HCT116 (cell line): Measurements from ENCODE around the gene ELAVL3. TPM values are rescaled to one million over a fixed set of nuclear protein-coding genes. Genes with fewer than 3 reads are reported as not detected.

Source experiments
- ATAC-seq: fragments of 200-7000 bp; cut with Tn5 transposase; 2 replicates; pipeline ENCODE4 v1.9.1; 2020; ENCODE audit warnings: mild to moderate bottlenecking, moderate library complexity
- BruUV-seq: library from RNA; stranded (reverse); fragments of 400-500 nt; replicated peaks from 2 replicates; lab custom pipeline; 2021; lab: Mats Ljungman, UMichigan
- CTCF ChIA-PET: fragments of 300-600 bp; sonication (Branson Sonifier 250); formaldehyde crosslinking; loops from one replicate; lab custom pipeline; 2021; ENCODE audit warnings: antibody characterized with exemption; lab: Charles Lee
- POLR2A ChIA-PET: fragments of 300-600, 350-600 bp; sonication (Branson Sonifier 250); formaldehyde crosslinking; loops from one replicate; lab custom pipeline; 2021; ENCODE audit warnings: antibody characterized with exemption; lab: Charles Lee
- RAD21 ChIA-PET, 2 experiments: fragments of 300-600 bp; sonication (Branson Sonifier 250); formaldehyde crosslinking; loops; one replicate each; lab custom pipeline; 2023; ENCODE audit warnings: low total read pairs in 2 of 2; ENCODE audit not compliant: uncharacterized antibody in 2 of 2, unreplicated experiment in 2 of 2, low non-redundant PET in 1 of 2; lab: Charles Lee
- DNase-seq: peaks from one replicate; pipeline ENCODE4 v3.0.0-alpha.2; 2010; ENCODE audit warnings: low read depth, low spot score
- H2AFZ ChIP-seq: fragments of 200-600 bp; shearing (Covaris generic), sonication (generic); 2 replicates; pipeline ENCODE4 v1.6.1; 2017; ENCODE audit warnings: low read depth, mixed run types, mixed read lengths, antibody characterized with exemption, low read length; ENCODE audit not compliant: poor library complexity, severe bottlenecking
- H3K27ac ChIP-seq: 2 replicates; pipeline ENCODE4 v1.5.1; 2012; ENCODE audit warnings: low read depth, low read length
- H3K27me3 ChIP-seq: fragments of 200-600 bp; sonication (generic); 2 replicates; pipeline ENCODE4 v1.6.1; 2016; ENCODE audit warnings: mixed run types, low read length, mixed read lengths; ENCODE audit not compliant: insufficient read depth
- H3K36me3 ChIP-seq, 2 experiments: fragments of 200-500 bp in 1 of 2; fragments of 200-600 bp in 1 of 2; sonication (Bioruptor generic) in 1 of 2; sonication (generic) in 1 of 2; 2 replicates each; pipeline versions ENCODE4 v1.5.1 to v1.6.1; 2014 to 2016; ENCODE audit warnings: low read length in 2 of 2, inconsistent platforms in 1 of 2, mixed read lengths in 1 of 2, mixed run types in 1 of 2; ENCODE audit not compliant: insufficient read depth in 2 of 2, control insufficient read depth in 1 of 2
- H3K4me1 ChIP-seq, 2 experiments: fragments of 200-600 bp in 1 of 2; sonication (generic) in 1 of 2; 2 replicates each; pipeline versions ENCODE4 v1.5.1 to v1.6.1; 2012 to 2017; ENCODE audit warnings: low read length in 2 of 2, inconsistent platforms in 1 of 2, mild to moderate bottlenecking in 1 of 2, mixed read lengths in 1 of 2, mixed run types in 1 of 2, moderate library complexity in 1 of 2; ENCODE audit not compliant: insufficient read depth in 2 of 2, control insufficient read depth in 1 of 2
- H3K4me2 ChIP-seq: fragments of 200-600 bp; sonication (generic); 2 replicates; pipeline ENCODE4 v1.6.1; 2017; ENCODE audit warnings: mixed run types, low read length, mixed read lengths
- H3K4me3 ChIP-seq, 2 experiments: fragments of 200-600 bp in 1 of 2; sonication (generic) in 1 of 2; replicated peaks in 1 of 2; 2 replicates each; pipeline ENCODE4 v1.5.1; 2011 to 2016; ENCODE audit warnings: low read length in 2 of 2, control low read depth in 1 of 2, low read depth in 1 of 2, mild to moderate bottlenecking in 1 of 2, mixed read lengths in 1 of 2, mixed run types in 1 of 2
- H3K79me2 ChIP-seq: fragments of 200-600 bp; sonication (generic); 2 replicates; pipeline ENCODE4 v1.6.1; 2017; ENCODE audit warnings: mild to moderate bottlenecking, mixed run types, low read length, moderate library complexity, mixed read lengths; ENCODE audit not compliant: insufficient read depth
- H3K9ac ChIP-seq: fragments of 200-600 bp; sonication (generic); 2 replicates; pipeline ENCODE4 v1.6.1; 2016; ENCODE audit warnings: low read length, mixed read lengths
- H3K9me2 ChIP-seq: fragments of 200-600 bp; sonication (generic), shearing (Covaris generic); 2 replicates; pipeline ENCODE4 v1.6.1; 2017; ENCODE audit warnings: mixed run types, mild to moderate bottlenecking, moderate library complexity; ENCODE audit not compliant: insufficient read depth
- H3K9me3 ChIP-seq, 2 experiments: fragments of 200-500 bp in 1 of 2; fragments of 200-600 bp in 1 of 2; sonication (Bioruptor generic) in 1 of 2; sonication (generic) in 1 of 2; 2 replicates each; pipeline ENCODE4 v1.6.1; 2014 to 2017; ENCODE audit warnings: low read length in 2 of 2, mixed read lengths in 2 of 2, inconsistent platforms in 1 of 2, low read depth in 1 of 2, mild to moderate bottlenecking in 1 of 2, mixed run types in 1 of 2, moderate library complexity in 1 of 2; ENCODE audit not compliant: control insufficient read depth in 1 of 2, insufficient read depth in 1 of 2
- H4K20me1 ChIP-seq: fragments of 200-600 bp; sonication (generic), shearing (Covaris generic); 2 replicates; pipeline ENCODE4 v1.6.1; 2017; ENCODE audit warnings: mixed run types, mild to moderate bottlenecking, moderate library complexity; ENCODE audit not compliant: insufficient read depth
- CBX3 ChIP-seq: IDR thresholded peaks from 2 replicates; pipeline ENCODE4 v1.6.1; 2012; ENCODE audit warnings: low read depth
- CEBPB ChIP-seq: IDR thresholded peaks from 2 replicates; pipeline ENCODE4 v1.6.1; 2012; ENCODE audit warnings: low read depth
- EGR1 ChIP-seq: IDR thresholded peaks from 2 replicates; pipeline ENCODE4 v1.6.1; 2012; ENCODE audit warnings: low read depth
- ELF1 ChIP-seq: IDR thresholded peaks from 2 replicates; pipeline ENCODE4 v1.6.1; 2012; ENCODE audit warnings: low read depth, borderline replicate concordance
- EZH2 ChIP-seq: fragments of 200-600 bp; sonication (generic); IDR thresholded peaks from 2 replicates; pipeline ENCODE4 v1.6.1; 2017; ENCODE audit warnings: antibody characterized with exemption, mixed run types
- FOSL1 ChIP-seq: IDR thresholded peaks from 2 replicates; pipeline ENCODE4 v1.6.1; 2012; ENCODE audit warnings: low read depth
- JUND ChIP-seq: IDR thresholded peaks from 2 replicates; pipeline ENCODE4 v1.6.1; 2012
- POLR2AphosphoS5 ChIP-seq: IDR thresholded peaks from 2 replicates; pipeline ENCODE4 v1.6.1; 2011; ENCODE audit warnings: mild to moderate bottlenecking, low read depth, low read length, moderate library complexity
- SIN3A ChIP-seq: IDR thresholded peaks from 2 replicates; pipeline ENCODE4 v1.6.1; 2012; ENCODE audit warnings: low read depth
- SP1 ChIP-seq: IDR thresholded peaks from 2 replicates; pipeline ENCODE4 v1.6.1; 2012; ENCODE audit warnings: low read depth
- TCF7L2 ChIP-seq: IDR thresholded peaks from 2 replicates; pipeline ENCODE4 v1.7.0; 2011; ENCODE audit warnings: borderline replicate concordance, inconsistent platforms; ENCODE audit not compliant: insufficient read depth, insufficient read length; ENCODE audit errors: extremely low read depth
- YY1 ChIP-seq: IDR thresholded peaks from 2 replicates; pipeline ENCODE4 v1.6.1; 2011; ENCODE audit warnings: low read length, low read depth, moderate library complexity, mild to moderate bottlenecking; ENCODE audit not compliant: insufficient replicate concordance; ENCODE audit errors: extremely low read depth
- intact Hi-C: fragments of 100-400 bp; cut with micrococcal nuclease; formaldehyde crosslinking; loops from 2 replicates; pipeline ENCODE4 v1.10.0; 2022
- total RNA-seq: library from RNA; stranded (reverse); gene quantifications from one replicate; pipeline ENCODE4 v1.2.1, GENCODE V29; 2021; ENCODE audit not compliant: unreplicated experiment
- TF ChIP-seq, protein P1 (sequence below): IDR thresholded peaks from 2 replicates; pipeline ENCODE4 v1.6.1; 2011; ENCODE audit warnings: mild to moderate bottlenecking, low read length, moderate library complexity; ENCODE audit not compliant: insufficient replicate concordance; ENCODE audit errors: extremely low read depth
- TF ChIP-seq, protein P2 (sequence below): IDR thresholded peaks from 2 replicates; pipeline ENCODE4 v1.6.1; 2012
- TF ChIP-seq, protein P3 (sequence below), 3 experiments: fragments of 200-600 bp in 1 of 3; sonication (generic) in 1 of 3; IDR thresholded peaks in 2 of 3; conservative IDR thresholded peaks in 1 of 3; 2 replicates each; pipeline ENCODE4 v1.5.1; 2012 to 2017; ENCODE audit warnings: low read depth in 2 of 3, low read length in 2 of 3, antibody characterized with exemption in 1 of 3, borderline replicate concordance in 1 of 3, control low read depth in 1 of 3, mild to moderate bottlenecking in 1 of 3, mixed read lengths in 1 of 3, mixed run types in 1 of 3, moderate library complexity in 1 of 3; ENCODE audit not compliant: insufficient read depth in 1 of 3

The ELAVL3 gene
- total RNA-seq, 1 experiment from 2014 or later: 0.05 TPM

DNA sequence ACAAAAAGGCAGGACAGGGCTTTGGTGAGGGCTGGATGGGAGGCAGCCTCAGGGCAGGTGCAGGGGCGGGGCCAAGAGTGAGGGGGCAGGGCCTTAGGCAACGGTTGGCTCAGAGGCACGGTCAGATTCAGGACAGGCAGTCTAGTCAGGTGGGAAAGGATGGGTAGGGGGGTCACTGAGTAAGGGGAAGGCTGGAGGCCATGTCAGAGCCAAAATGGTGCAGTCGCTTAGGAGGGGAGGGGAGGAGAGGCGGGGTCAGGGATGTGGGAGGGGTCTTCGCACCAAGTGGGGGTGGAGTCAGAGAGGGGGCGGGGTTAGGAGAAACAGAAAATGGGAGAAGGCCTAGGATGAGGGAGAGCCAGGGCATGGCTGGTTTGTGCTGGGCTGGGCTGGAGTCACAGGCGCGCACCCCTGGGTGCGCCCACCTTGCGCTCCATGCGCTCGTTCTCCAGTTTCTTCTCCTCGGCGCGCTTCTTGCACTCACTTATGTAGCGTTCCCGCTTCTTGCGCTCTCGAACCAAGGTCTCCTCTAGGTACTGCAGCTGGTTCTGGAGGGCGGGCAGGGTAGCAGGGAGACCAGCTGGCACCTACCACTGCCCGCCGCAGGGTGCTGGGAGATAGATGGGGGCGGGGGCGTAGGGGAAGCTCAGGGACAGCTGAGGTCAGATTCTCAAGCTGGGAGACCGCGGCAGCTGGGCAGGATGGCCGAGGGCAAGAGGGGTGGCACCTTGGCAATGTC is 55.0 kb downstream of the ELAVL3 start:
- RAD21 ChIA-PET: no interaction called here
- Histone ChIP-seq H3K27me3 (no peaks in the 10 kb centered on the region), H3K4me2 (no peak overlapping the region), H2AFZ (no peak overlapping the region), H3K9ac (no peak overlapping the region), H3K36me3 (no peaks in the 10 kb centered on the region), H3K9me2 (no peaks in the 10 kb centered on the region), H3K4me1 (peaks cover 0 to 4% of the 10 kb centered on the region in 2 experiments; a peak in 2 of 4 replicates), H4K20me1 (no peaks in the 10 kb centered on the region), H3K79me2 (no peaks in the 10 kb centered on the region), H3K9me3 (no peaks in the 10 kb centered on the region), H3K4me3 (no peak overlapping the region), H3K27ac (peak overlapping the region; percentile 22; the same call in 1 of the 2 replicates)
- no TSS peak for BruUV-seq
- CTCF ChIA-PET: interaction anchor here (0.7 kb wide), 1 partner anchor 9 kb away, joined by 3 read pairs; the partner anchor contains the start of genes ODAD3 and PRKCSH
- ATAC-seq: peak; percentile 58
- intact Hi-C loops: no loop called here
- POLR2A ChIA-PET: no interaction called here
- TF ChIP-seq EGR1 (no peak), POLR2AphosphoS5 (no peak)
- no peak for DNase-seq

DNA sequence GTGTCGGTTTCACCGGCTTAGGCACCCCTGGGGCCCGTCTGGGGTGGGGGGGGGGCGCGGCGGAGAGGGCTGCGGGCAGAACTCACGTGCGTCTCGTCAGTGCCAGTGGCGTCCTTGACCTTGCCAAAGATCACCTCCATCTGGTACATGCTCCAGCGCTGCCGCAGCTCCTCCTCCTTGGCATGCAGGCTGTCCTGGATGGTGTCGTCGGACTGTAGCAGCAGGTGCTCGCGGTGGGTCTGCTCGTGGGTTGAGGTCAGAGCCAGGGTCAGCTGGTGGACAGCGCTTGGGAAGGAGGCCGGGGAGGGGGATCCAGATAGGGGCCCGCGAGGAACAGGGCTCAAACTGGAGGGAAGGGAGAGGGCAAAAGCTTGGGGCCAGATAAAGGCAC is 57.1 kb downstream of the ELAVL3 start:
- Histone ChIP-seq H3K27ac (no peak overlapping the region), H3K79me2 (no peaks in the 10 kb centered on the region), H3K9me2 (no peaks in the 10 kb centered on the region), H3K4me3 (no peak overlapping the region), H3K9ac (no peak overlapping the region), H3K27me3 (no peaks in the 10 kb centered on the region), H2AFZ (no peak overlapping the region), H3K4me1 (peaks cover 4 to 11% of the 10 kb centered on the region in 2 experiments), H3K36me3 (no peaks in the 10 kb centered on the region), H4K20me1 (no peaks in the 10 kb centered on the region), H3K4me2 (no peak overlapping the region), H3K9me3 (no peaks in the 10 kb centered on the region)
- intact Hi-C loops: no loop called here
- TF ChIP-seq FOSL1 (no peak), SP1 (no peak), JUND (no peak), EZH2 (no peak), ELF1 (no peak), TCF7L2 (no peak), CEBPB (no peak), POLR2AphosphoS5 (no peak), EGR1 (no peak), SIN3A (no peak), CBX3 (no peak), YY1 (no peak)
- TF ChIP-seq, protein P1, sequence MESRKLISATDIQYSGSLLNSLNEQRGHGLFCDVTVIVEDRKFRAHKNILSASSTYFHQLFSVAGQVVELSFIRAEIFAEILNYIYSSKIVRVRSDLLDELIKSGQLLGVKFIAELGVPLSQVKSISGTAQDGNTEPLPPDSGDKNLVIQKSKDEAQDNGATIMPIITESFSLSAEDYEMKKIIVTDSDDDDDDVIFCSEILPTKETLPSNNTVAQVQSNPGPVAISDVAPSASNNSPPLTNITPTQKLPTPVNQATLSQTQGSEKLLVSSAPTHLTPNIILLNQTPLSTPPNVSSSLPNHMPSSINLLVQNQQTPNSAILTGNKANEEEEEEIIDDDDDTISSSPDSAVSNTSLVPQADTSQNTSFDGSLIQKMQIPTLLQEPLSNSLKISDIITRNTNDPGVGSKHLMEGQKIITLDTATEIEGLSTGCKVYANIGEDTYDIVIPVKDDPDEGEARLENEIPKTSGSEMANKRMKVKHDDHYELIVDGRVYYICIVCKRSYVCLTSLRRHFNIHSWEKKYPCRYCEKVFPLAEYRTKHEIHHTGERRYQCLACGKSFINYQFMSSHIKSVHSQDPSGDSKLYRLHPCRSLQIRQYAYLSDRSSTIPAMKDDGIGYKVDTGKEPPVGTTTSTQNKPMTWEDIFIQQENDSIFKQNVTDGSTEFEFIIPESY: no peak
- TF ChIP-seq, protein P2, sequence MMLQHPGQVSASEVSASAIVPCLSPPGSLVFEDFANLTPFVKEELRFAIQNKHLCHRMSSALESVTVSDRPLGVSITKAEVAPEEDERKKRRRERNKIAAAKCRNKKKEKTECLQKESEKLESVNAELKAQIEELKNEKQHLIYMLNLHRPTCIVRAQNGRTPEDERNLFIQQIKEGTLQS: no peak
- TF ChIP-seq, protein P3, sequence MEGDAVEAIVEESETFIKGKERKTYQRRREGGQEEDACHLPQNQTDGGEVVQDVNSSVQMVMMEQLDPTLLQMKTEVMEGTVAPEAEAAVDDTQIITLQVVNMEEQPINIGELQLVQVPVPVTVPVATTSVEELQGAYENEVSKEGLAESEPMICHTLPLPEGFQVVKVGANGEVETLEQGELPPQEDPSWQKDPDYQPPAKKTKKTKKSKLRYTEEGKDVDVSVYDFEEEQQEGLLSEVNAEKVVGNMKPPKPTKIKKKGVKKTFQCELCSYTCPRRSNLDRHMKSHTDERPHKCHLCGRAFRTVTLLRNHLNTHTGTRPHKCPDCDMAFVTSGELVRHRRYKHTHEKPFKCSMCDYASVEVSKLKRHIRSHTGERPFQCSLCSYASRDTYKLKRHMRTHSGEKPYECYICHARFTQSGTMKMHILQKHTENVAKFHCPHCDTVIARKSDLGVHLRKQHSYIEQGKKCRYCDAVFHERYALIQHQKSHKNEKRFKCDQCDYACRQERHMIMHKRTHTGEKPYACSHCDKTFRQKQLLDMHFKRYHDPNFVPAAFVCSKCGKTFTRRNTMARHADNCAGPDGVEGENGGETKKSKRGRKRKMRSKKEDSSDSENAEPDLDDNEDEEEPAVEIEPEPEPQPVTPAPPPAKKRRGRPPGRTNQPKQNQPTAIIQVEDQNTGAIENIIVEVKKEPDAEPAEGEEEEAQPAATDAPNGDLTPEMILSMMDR (IDR thresholded peaks at IDR 0.05 in 2 of 3, conservative IDR thresholded peaks at IDR 0.05 in 1 of 3; ENCODE audit: borderline replicate concordance in 1 of 3, insufficient read depth in 1 of 3, low read depth in 2 of 3, low read length in 2 of 3): no peak
- no peak for ATAC-seq
- ChIA-PET RAD21 (no interaction called here), CTCF (interaction anchor here (1.0 to 1.2 kb wide), 2 partner anchors 11 to 42 kb away, joined by 3 to 5 read pairs; partner anchors contain the start of genes ODAD3 and PRKCSH), POLR2A (interaction anchor here (1.4 kb wide), 1 partner anchor 43 kb away, joined by 5 read pairs; no protein-coding TSS in a partner anchor)
- no peak for DNase-seq
- BruUV-seq: no TSS peak
